GM19328 (cell line): ENCODE data around the gene NECAB2.

ENCODE experiments used
- ATAC-seq: cut with Tn5 transposase; IDR thresholded peaks from one replicate; pipeline ENCODE4 v1.9.1; 2021; ENCODE audit warnings: mild to moderate bottlenecking, moderate library complexity; ENCODE audit not compliant: unreplicated experiment

NECAB2 gene

GRCh38 chr16:84042308-84042878 is 74.3 kb downstream of the NECAB2 start, which contains the start of gene SLC38A8:
Gene SLC38A8 (minus strand): TSS chr16:84042795. CDS start chr16:84042157, 638 bp downstream.
- ATAC-seq, result no peak

DNA sequence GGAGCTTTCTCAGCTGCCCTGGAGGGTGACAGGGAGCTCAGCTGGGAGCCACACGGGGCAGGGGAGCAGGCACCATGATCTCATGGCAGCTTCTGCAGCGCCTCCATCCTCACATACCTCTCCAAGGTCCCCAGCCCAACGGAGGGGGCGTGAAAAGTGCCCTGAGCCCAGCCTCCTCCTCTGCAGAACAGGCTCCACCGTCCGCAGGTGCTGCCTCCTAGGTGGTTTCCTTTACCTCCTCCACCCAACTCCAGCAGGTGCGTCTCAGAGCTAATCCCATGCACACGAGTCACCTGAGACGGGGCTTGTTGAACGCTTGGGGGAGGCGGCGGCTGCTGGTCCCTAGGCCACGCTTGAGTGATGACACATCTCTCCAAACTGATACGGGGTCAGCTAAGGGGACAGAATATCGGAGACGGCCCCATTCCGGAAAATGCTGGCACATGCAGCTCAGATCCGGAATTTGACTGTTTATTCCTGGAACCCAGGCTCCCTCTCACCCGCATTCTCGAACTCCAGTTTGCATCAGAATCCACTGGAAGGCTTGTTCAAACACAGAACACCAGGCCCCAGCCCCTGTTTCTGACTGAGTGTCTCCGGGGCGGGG is 74.9 kb downstream of the NECAB2 start:
- ATAC-seq, result no peak

DNA sequence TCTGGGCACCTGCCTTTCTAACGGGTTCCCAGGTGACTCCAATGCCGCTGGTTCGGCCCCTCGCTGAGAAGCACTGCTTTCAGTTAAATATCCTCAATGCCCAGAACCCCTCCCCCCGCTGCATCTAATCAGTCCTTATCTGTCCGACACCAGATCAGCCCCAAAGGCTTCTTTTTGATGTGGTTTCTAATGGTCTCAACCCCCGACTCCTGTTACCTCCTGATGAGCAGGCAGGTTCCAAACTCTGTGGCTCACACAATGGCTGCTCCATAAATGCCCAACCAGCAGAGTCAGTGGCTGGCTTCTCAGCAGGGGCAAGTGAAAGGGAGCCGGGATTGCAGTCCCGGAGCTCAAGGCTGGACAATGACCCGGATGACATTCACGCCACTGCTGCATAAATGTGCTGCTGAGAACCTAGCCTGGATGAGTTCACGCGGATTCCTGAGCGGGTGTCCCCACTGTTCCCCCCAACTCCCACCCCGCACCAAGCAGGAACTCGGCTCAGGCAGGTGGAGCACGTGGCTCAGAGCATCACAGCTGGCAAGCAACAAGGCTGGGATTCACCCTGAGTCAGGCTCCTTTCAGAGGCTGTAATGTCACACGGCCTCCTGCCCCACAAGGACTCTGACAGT is 75.6 kb downstream of the NECAB2 start:
- ATAC-seq, result no peak

DNA sequence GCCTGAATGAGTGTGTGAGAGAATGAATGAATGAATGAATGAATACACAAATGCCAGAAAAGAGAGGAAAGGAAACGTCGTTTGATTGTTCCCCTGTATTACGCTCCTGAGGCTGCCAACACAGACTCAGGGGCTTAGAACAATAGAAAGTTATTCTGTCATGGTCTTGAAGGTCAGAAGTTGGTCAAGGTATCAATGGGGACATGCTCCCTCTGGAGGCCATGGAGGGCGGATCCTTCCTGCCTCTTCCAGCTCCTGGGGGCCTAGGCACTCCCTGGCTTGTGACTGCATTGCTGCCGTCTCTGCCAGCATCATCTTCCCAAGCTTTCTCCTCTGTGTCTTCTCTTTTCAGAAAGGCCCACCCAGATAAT is 76.1 kb downstream of the NECAB2 start:
- ATAC-seq, result no peak

DNA sequence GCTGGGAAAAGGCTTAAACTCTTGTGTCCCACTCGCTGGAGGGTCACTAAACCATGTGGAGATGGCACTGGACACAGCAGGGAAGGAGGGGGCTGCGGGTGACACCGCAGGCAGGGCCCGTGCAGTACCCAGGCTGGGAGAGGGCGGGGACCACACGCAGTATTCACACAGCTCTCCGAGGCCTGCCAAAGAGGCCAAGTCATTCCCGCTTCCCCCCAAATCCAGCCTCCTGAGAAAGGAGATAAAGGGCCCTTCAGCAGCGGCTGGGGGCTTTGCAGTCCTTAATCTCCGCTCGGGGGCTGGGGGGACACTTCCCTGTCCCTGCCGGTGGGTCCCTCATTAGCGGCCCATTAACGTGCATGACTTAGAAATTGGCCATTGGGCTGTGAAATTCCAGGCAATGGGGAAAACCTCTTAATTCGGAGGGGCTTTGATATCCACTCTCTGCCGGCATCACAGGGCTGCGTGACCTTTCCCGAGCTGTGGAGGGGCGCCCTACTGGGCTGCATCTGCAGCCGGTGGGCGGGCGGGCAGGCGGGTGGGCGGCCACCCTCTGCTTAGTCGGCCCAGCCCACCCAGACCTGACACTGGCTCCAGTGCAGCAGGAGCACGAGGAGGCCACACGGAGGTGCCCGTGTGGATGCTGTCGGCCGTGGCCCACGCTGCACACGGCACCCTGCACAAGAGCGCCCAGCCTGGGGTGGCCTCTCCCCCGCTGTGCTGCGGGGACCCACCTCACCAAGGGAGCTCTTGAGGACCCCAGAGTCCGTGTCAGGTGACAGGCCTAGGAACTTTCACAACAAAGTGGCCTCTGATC is 77.2 kb downstream of the NECAB2 start:
- no peak for ATAC-seq

DNA sequence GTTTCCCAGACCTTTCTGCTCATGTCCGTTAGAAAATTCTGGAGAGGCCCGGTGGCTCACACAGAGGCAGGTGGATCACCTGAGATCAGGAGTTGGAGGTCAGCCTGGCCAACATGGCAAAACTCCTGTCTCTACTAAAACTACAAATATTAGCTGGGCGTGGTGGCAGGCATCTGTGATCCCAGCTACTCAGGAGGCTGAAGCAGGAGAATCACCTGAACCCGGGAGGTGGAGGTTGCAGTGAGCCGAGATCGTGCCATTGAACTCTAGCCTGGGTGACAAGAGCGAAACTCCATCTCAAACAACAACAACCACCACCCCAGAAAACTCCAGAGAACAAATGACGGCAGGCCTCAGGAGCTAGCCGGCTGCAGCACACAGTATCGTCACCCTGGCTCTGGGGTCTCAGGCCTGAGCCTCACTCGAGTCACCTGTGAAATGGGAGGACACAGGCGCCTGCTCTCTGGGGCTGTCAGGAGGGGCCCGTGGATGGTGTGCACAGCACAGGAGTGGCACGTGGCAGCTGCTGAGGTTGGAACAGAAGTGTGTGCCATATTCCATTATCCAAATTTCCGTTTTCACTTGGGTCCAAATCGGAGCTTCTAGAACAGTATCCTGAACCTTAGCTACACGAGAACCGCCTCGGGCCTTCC is 77.9 kb downstream of the NECAB2 start:
- no peak for ATAC-seq

DNA sequence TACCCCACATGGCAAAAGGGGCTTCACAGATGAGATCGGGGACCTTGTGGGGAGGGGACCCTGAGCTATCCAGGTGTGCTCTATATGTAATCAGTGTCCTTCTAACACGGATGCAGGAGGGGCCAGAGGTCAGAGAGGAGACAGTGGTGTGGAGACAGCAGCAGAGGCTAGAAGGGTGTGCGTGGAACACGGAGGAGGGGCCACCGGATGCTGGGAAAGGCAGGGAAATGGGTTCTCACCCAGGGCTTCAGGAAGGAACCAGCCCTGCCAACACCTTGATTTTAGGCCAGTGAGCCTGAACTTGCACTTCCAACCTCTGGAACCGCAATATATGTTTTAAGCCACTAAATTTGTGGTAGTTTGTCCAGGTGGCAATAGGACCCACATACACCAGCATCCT is 79.2 kb downstream of the NECAB2 start:
- ATAC-seq, result no peak

DNA sequence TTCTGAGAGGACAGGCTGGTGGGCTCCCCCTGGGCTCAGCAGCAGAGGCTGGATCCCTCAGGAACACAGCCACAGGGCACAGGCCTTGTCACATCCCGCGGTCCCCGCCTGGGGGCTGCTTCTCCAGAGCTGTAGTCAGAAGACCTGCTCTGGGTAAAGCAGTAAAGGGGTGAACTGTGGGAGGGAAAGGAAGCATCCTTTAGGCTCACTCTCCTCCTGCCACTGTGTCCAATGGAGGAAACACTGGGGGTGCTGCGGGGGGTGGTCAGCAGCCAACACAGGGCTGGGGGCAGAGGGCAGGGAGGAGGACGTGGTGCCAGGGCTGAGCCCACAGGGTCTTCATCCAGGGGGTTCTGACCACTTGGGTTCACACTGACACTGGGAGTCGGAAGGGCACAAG is 79.6 kb downstream of the NECAB2 start:
- ATAC-seq, result no peak

GRCh38 chr16:84048270-84048669 is 80.2 kb downstream of the NECAB2 start:
- no peak for ATAC-seq

DNA sequence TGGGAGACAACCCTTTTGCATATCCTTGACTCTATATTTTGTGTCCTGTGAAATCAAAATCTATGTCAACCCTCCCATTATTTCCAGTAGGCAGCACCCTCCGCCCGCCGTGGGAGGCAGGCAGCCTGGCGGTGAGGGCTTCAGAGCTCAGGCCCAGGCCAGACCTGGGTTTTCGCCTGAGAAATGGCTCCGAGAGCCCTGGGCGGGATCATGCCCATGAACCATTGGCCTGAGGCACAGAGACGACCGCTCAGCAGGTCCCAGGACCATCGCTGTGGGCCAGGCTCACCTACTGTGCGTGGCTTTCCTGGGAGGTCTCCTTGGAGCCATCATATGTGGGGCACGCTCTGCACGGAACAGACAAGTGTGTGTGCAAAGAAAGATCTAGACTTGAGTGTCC is 80.8 kb downstream of the NECAB2 start:
- ATAC-seq, result no peak

DNA sequence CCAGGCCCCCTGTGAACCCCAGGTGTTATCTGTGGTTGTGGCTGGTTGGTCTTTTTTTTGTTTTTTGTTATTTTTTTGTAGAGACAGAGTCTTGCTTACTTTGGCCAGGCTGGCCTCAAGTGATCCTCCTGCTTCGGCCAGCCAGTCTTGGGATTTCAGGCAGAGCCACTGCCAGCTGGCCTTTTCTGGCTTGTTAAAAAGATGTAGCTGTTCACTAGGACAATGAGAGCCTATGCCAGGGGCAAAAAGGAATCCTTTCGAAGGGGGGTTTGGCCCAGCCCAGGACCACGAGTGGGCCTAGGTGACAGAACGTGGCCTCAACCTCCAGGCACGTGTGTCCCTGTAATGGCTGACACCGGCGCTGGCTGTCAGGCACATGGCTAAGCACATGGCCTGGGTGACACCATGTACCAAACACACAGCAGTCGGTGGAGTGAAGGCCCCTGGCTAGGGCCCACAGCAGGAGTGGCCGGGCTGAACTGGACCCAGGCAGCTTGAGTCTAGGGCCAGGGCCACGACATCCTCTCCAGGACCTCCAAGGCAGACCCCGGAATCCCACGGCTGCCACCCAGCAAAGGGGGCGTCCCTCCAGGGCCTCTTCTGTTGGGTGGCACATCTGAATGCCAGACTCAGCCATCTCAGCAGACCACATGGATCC is 81.5 kb downstream of the NECAB2 start:
- ATAC-seq, result no peak

DNA sequence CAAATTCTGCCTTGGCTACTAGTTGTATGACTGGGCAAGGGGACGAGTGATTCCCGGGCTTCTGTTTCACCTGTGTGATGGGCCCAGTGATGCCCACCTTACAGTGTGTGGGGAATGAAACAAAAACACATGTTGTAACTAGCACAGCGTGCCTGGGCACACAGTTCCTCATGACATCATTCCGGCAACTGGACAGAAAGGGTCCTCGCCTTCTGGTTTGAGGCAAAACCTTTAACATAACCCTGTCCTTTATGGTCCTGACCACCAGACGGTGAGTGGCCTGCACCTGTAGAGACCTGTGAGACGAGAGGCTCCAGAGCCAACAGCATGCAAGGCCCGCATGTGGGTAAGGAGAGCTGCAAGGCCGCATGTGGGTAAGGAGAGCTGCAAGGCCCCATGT is 82.3 kb downstream of the NECAB2 start:
- no peak for ATAC-seq

GRCh38 chr16:84052071-84052622 is 84.1 kb downstream of the NECAB2 start:
- no peak for ATAC-seq
